ENCODE results near the gene LRBA.
"Not testable (repeated sequence)": the region's sequence is repeated elsewhere in the genome, so short reads cannot be mapped to it uniquely, and the experiment has no call there.

The LRBA gene

DNA sequence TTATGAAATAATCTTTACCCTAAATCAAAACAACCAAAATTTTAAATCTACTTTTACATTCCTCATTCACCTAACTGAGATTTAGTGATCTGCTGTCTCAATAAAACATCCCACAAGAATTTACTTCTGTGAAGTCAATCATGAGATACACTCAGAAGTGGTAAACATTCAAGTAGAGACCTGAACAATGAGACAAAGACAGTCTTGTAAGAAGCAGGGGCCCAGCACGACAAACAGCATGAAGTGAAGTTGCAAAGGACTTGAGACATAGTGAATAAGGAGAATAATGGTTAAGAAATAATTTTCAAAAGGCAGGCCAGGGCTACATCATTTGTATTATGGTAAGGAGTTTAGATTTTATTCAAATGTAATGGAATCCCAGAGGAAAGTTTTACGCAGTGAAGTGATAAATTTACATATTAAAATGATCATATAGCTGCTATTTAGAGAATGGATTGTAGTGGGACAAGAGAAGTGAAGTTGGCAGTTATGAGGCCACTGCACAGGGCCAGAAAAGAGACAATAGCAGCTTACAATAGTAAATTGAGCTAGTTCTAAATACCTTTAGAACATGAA is 331.2 kb downstream of the LRBA start:
- no peaks in the 10 kb centered on the region for H3K27me3 Mint-ChIP-seq
- no peaks in the 10 kb centered on the region for H3K9me3 Mint-ChIP-seq
- no peak overlapping the region for H3K4me3 Mint-ChIP-seq
- H3K36me3 Mint-ChIP-seq (ENCODE audit: low read depth): peaks cover 19% of the 10 kb centered on the region
- DNase-seq (no peak), ATAC-seq (no peak)
- H3K4me1 Mint-ChIP-seq: no peaks in the 10 kb centered on the region
- no peak overlapping the region for H3K27ac Mint-ChIP-seq

GRCh38 chr4:150682126-150682525 is 333.0 kb downstream of the LRBA start:
- Mint-ChIP-seq H3K36me3 (ENCODE audit: low read depth) (peaks cover 21% of the 10 kb centered on the region), H3K4me1 (no peaks in the 10 kb centered on the region), H3K9me3 (no peaks in the 10 kb centered on the region), H3K27ac (no peak overlapping the region), H3K4me3 (no peak overlapping the region), H3K27me3 (no peaks in the 10 kb centered on the region)
- ATAC-seq (no peak), DNase-seq (no peak)

DNA sequence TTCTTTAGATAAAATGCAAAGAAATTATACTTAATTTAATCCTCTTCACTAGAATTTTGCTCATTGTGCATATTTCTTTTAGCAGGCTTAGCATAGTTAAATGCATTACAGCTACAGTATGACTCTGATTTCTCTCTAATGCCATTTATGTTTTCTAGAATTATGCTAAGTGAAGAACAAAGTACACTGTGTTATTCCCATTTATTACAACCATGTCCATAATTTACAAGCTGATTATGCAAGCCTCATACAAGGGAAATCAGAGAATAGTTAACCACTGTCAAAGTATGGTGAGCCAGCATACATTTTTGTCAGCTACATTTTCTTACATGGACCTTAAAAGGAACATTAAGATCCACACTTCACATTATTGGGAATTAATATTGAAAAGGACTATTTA is 334.0 kb downstream of the LRBA start:
- Mint-ChIP-seq H3K4me3 (no peak overlapping the region), H3K27me3 (no peaks in the 10 kb centered on the region), H3K4me1 (no peaks in the 10 kb centered on the region), H3K36me3 (ENCODE audit: low read depth) (peaks cover 21% of the 10 kb centered on the region), H3K9me3 (no peaks in the 10 kb centered on the region), H3K27ac (no peak overlapping the region)
- DNase-seq: no peak
- ATAC-seq: no peak

DNA sequence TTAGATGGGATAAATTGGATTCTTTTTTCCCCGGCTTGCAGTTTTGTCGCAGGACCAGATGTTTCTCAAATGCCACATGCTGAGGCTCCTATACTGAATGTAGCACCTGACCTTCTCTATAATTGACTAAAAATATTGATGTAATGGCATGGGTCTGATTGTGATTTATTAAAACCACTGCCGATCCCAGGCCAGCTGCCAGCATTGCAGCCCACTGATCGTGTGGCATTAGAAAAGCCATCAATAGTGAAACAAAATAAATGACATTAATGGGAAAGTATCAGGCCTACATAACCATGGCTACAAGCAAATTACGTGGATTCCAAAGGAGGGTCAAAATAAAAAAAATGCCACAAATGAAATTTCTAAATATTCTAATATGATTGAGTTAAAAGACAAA is 334.4 kb downstream of the LRBA start:
- no peak overlapping the region for H3K27ac Mint-ChIP-seq
- H3K9me3 Mint-ChIP-seq: no peaks in the 10 kb centered on the region
- peaks cover 21% of the 10 kb centered on the region for H3K36me3 Mint-ChIP-seq (ENCODE audit: low read depth)
- no peak overlapping the region for H3K4me3 Mint-ChIP-seq
- ATAC-seq: no peak
- H3K27me3 Mint-ChIP-seq: no peaks in the 10 kb centered on the region
- no peaks in the 10 kb centered on the region for H3K4me1 Mint-ChIP-seq
- no peak for DNase-seq

- Mint-ChIP-seq H3K27me3 (no peaks in the 10 kb centered on the region), H3K4me3 (no peak overlapping the region), H3K36me3 (ENCODE audit: low read depth) (peaks cover 21% of the 10 kb centered on the region), H3K27ac (no peak overlapping the region), H3K4me1 (no peaks in the 10 kb centered on the region), H3K9me3 (no peaks in the 10 kb centered on the region)
- ATAC-seq: no peak
- no peak for DNase-seq
Measured at GRCh38 chr4:150679765-150680343, 335.2 kb downstream of the LRBA start.

- DNase-seq (no peak), ATAC-seq (no peak)
- H3K36me3 Mint-ChIP-seq (ENCODE audit: low read depth): peaks cover 21% of the 10 kb centered on the region
- H3K27ac Mint-ChIP-seq: no peak overlapping the region
- no peak overlapping the region for H3K4me3 Mint-ChIP-seq
- no peaks in the 10 kb centered on the region for H3K27me3 Mint-ChIP-seq
- H3K4me1 Mint-ChIP-seq: no peaks in the 10 kb centered on the region
- no peaks in the 10 kb centered on the region for H3K9me3 Mint-ChIP-seq
Measured at GRCh38 chr4:150679018-150679764, 335.9 kb downstream of the LRBA start.

GRCh38 chr4:150673793-150674192 is 341.3 kb downstream of the LRBA start:
- no peak for DNase-seq
- H3K4me1 Mint-ChIP-seq: no peaks in the 10 kb centered on the region
- H3K36me3 Mint-ChIP-seq (ENCODE audit: low read depth): peaks cover 6% of the 10 kb centered on the region
- no peaks in the 10 kb centered on the region for H3K9me3 Mint-ChIP-seq
- no peak overlapping the region for H3K4me3 Mint-ChIP-seq
- no peak for ATAC-seq
- no peaks in the 10 kb centered on the region for H3K27me3 Mint-ChIP-seq
- no peak overlapping the region for H3K27ac Mint-ChIP-seq

DNA sequence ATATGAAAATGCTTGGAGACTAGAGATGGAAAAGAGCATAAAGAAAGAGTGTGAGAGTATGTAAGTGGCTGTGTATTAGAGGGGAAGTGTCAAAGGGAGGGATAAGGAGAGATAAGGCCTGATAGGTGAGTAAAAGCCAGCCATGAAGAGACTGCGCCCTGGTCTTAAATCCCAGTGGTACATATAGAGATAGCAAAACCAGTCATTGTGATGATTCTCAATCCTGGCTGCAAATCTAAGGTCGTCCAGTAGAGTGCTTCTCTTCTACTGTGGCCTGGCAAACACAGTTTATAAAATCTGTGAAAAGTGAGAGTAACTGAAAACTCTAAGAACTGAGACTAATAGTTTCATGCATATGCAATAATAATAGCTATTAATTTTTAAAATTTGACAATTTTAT is 346.3 kb downstream of the LRBA start:
- Mint-ChIP-seq H3K27ac (no peak overlapping the region), H3K27me3 (no peaks in the 10 kb centered on the region), H3K4me3 (no peak overlapping the region), H3K36me3 (ENCODE audit: low read depth) (peaks cover 6% of the 10 kb centered on the region), H3K9me3 (no peaks in the 10 kb centered on the region), H3K4me1 (no peaks in the 10 kb centered on the region)
- DNase-seq: no peak
- ATAC-seq: no peak

GRCh38 chr4:150664935-150665334 is 350.1 kb downstream of the LRBA start:
- peaks cover 8% of the 10 kb centered on the region for H3K36me3 Mint-ChIP-seq (ENCODE audit: low read depth)
- H3K9me3 Mint-ChIP-seq: no peaks in the 10 kb centered on the region
- ATAC-seq (no peak), DNase-seq (no peak)
- no peaks in the 10 kb centered on the region for H3K27me3 Mint-ChIP-seq
- no peak overlapping the region for H3K4me3 Mint-ChIP-seq
- no peak overlapping the region for H3K27ac Mint-ChIP-seq
- H3K4me1 Mint-ChIP-seq: no peaks in the 10 kb centered on the region

DNA sequence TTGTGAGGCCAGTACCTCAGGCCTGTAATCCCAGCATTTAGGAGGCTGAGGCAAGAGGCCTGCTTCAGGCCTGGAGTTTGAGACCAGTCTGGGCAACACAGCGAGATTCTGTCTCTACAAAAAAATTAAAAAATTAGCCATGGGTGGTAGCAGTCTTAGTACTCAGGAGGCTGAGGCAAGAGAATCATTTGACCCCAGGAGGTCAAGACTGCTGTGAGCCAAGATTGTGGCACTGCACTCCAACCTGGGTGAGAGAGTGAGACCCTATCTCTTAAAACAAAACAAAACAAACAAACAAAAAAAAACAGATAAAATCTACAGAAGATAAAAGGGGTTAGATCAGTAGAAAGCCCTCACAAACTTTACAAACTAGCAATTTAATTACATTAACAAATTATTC is 352.4 kb downstream of the LRBA start:
- H3K27ac Mint-ChIP-seq: no peak overlapping the region
- no peaks in the 10 kb centered on the region for H3K4me1 Mint-ChIP-seq
- DNase-seq (no peak), ATAC-seq (no peak)
- peaks cover 4% of the 10 kb centered on the region for H3K36me3 Mint-ChIP-seq (ENCODE audit: low read depth)
- no peak overlapping the region for H3K4me3 Mint-ChIP-seq
- no peaks in the 10 kb centered on the region for H3K27me3 Mint-ChIP-seq
- H3K9me3 Mint-ChIP-seq: no peaks in the 10 kb centered on the region

DNA sequence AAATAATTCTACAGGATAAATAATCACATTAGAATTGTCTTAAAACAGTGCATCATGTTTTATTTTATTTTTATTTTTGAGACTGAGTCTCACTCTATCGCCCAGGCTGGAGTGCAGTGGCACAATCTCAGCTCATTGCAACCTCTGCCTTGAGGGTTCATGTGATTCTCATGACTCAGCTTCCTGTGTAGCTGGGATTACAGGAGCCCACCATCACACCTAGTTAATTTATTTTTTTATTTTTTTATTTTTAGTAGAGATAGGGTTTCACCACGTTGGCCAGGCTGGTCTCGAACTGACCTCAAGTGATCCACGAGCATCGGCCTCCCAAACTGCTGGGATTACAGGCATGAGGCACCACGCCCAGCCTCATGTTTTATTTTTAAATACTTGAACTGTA is 353.5 kb downstream of the LRBA start:
- not testable (repeated sequence) for H3K9me3 Mint-ChIP-seq; H3K27me3 Mint-ChIP-seq; H3K4me3 Mint-ChIP-seq; H3K36me3 Mint-ChIP-seq (ENCODE audit: low read depth); H3K27ac Mint-ChIP-seq; H3K4me1 Mint-ChIP-seq; ATAC-seq; DNase-seq

DNA sequence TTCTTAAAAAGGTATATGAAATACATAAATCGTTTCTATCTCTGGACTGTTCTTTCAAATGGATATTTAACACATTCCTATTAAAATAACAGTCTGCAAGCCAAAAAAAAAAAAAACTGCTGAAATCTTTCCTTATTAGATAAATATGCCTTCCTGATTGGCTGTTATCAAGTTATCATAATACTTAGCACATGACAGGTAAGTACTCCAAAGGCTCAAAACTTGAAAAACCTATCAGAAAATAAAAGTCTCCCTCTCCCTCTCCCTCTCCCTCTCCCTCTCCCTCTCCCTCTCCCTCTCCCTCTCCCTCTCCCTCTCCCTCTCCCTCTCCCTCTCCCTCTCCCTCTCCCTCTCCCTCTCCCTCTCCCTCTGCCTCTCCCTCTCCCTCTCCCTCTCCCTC is 356.8 kb downstream of the LRBA start:
- DNase-seq, H3K4me3 Mint-ChIP-seq, H3K9me3 Mint-ChIP-seq, ATAC-seq, H3K4me1 Mint-ChIP-seq, H3K27ac Mint-ChIP-seq, H3K27me3 Mint-ChIP-seq: not testable (repeated sequence)
- peaks cover 11% of the 10 kb centered on the region for H3K36me3 Mint-ChIP-seq (ENCODE audit: low read depth)

- H3K4me3 Mint-ChIP-seq: no peak overlapping the region
- no peak overlapping the region for H3K27ac Mint-ChIP-seq
- H3K9me3 Mint-ChIP-seq: peaks cover 6% of the 10 kb centered on the region
- H3K36me3 Mint-ChIP-seq (ENCODE audit: low read depth): peaks cover 11% of the 10 kb centered on the region
- DNase-seq (no peak), ATAC-seq (no peak)
- no peaks in the 10 kb centered on the region for H3K27me3 Mint-ChIP-seq
- no peaks in the 10 kb centered on the region for H3K4me1 Mint-ChIP-seq
Measured at GRCh38 chr4:150656891-150657290, 358.2 kb downstream of the LRBA start.

DNA sequence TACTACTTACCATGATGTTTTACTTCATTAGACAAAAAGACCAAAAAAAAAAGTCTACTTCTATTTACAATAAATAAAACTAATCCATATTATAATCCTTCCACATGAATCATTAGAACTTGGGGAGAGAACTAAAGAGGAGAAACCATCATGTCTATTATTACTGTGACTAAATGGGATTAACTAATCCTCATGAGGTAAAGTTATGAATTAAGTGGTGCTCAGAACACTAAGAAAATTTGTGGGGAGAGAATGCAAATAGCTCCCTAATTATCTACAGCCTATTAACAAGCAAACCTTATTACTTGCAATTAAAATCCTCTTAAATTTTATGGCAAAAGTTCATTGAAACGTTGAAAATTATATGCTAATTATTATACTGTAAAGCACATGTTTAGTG is 364.3 kb downstream of the LRBA start:
- ATAC-seq (no peak), DNase-seq (no peak)
- peaks cover 4% of the 10 kb centered on the region for H3K36me3 Mint-ChIP-seq (ENCODE audit: low read depth)
- H3K4me3 Mint-ChIP-seq: no peak overlapping the region
- H3K27ac Mint-ChIP-seq: no peak overlapping the region
- H3K27me3 Mint-ChIP-seq: no peaks in the 10 kb centered on the region
- no peaks in the 10 kb centered on the region for H3K9me3 Mint-ChIP-seq
- no peaks in the 10 kb centered on the region for H3K4me1 Mint-ChIP-seq

GRCh38 chr4:150648123-150648522 is 367.0 kb downstream of the LRBA start:
- no peaks in the 10 kb centered on the region for H3K27me3 Mint-ChIP-seq
- H3K27ac Mint-ChIP-seq: no peak overlapping the region

More at GRCh38 chr4:150648123-150648522, 367.0 kb downstream of the LRBA start:
- peaks cover 8% of the 10 kb centered on the region for H3K36me3 Mint-ChIP-seq (ENCODE audit: low read depth)
- H3K4me1 Mint-ChIP-seq: no peaks in the 10 kb centered on the region
- H3K9me3 Mint-ChIP-seq: no peaks in the 10 kb centered on the region
- ATAC-seq: no peak
- H3K4me3 Mint-ChIP-seq: no peak overlapping the region
- DNase-seq: no peak
